Measurements from ENCODE around the gene PSMC5. TPM values are rescaled to one million over a fixed set of nuclear protein-coding genes. Genes with fewer than 3 reads are reported as not detected.
"Not testable (repeated sequence)": the region's sequence is repeated elsewhere in the genome, so short reads cannot be mapped to it uniquely, and the experiment has no call there.

Gene PSMC5
- 59.9 and 70.6 TPM in 2 replicates for total RNA-seq

GRCh38 chr17:63827002-63827800, at the start of gene PSMC5, which contains the start of gene FTSJ3:
PSMC5 (plus strand) TSS chr17:63827431; CDS start chr17:63827491, 60 bp downstream.
FTSJ3 (minus strand) TSS chr17:63827663; CDS start chr17:63826902, 761 bp downstream.
- DNase-seq (ENCODE audit: low read depth in 2 of 2) = peak; percentile 91 to 97

- no peak for DNase-seq (ENCODE audit: low read depth in 2 of 2)
Observed at GRCh38 chr17:63780507-63780906, 46.7 kb upstream of the PSMC5 start.

GRCh38 chr17:63780928-63781327, 46.3 kb upstream of the PSMC5 start:
- DNase-seq (ENCODE audit: low read depth in 2 of 2) = no peak

GRCh38 chr17:63783522-63783921, 43.7 kb upstream of the PSMC5 start:
- no peak for DNase-seq (ENCODE audit: low read depth in 2 of 2)

GRCh38 chr17:63785556-63785955, 41.7 kb upstream of the PSMC5 start:
- peak in 1 of 2 donors; percentile 62 for DNase-seq (ENCODE audit: low read depth in 2 of 2)

GRCh38 chr17:63786117-63786516, 41.1 kb upstream of the PSMC5 start:
- no peak for DNase-seq (ENCODE audit: low read depth in 2 of 2)

- DNase-seq (ENCODE audit: low read depth in 2 of 2) = no peak
Observed at GRCh38 chr17:63786971-63787711, 40.1 kb upstream of the PSMC5 start.

- no peak for DNase-seq (ENCODE audit: low read depth in 2 of 2)
Observed at GRCh38 chr17:63790057-63790456, 37.2 kb upstream of the PSMC5 start.

GRCh38 chr17:63792055-63792729, 35.0 kb upstream of the PSMC5 start:
- DNase-seq (ENCODE audit: low read depth in 2 of 2) = no peak

- DNase-seq (ENCODE audit: low read depth in 2 of 2) = not testable (repeated sequence)
Observed at GRCh38 chr17:63796375-63796774, 30.9 kb upstream of the PSMC5 start.

- no peak for DNase-seq (ENCODE audit: low read depth in 2 of 2)
Observed at GRCh38 chr17:63798572-63799106, 28.6 kb upstream of the PSMC5 start.

- no peak for DNase-seq (ENCODE audit: low read depth in 2 of 2)
Observed at GRCh38 chr17:63800783-63801182, 26.4 kb upstream of the PSMC5 start.

GRCh38 chr17:63804328-63804727, 22.9 kb upstream of the PSMC5 start:
- DNase-seq (ENCODE audit: low read depth in 2 of 2) = no peak

- no peak for DNase-seq (ENCODE audit: low read depth in 2 of 2)
Observed at GRCh38 chr17:63805591-63805990, 21.6 kb upstream of the PSMC5 start.

- DNase-seq (ENCODE audit: low read depth in 2 of 2) = no peak
Observed at GRCh38 chr17:63809970-63810369, 17.3 kb upstream of the PSMC5 start.

GRCh38 chr17:63816123-63816522, 11.1 kb upstream of the PSMC5 start:
- DNase-seq (ENCODE audit: low read depth in 2 of 2) = no peak

- peak in 1 of 2 donors; percentile 23 for DNase-seq (ENCODE audit: low read depth in 2 of 2)
Observed at GRCh38 chr17:63816669-63817068, 10.6 kb upstream of the PSMC5 start.

- DNase-seq (ENCODE audit: low read depth in 2 of 2) = no peak
Observed at GRCh38 chr17:63817736-63818385, 9.4 kb upstream of the PSMC5 start.

GRCh38 chr17:63819131-63819530, 8.1 kb upstream of the PSMC5 start:
- no peak for DNase-seq (ENCODE audit: low read depth in 2 of 2)

GRCh38 chr17:63819585-63820537, 7.4 kb upstream of the PSMC5 start:
- DNase-seq (ENCODE audit: low read depth in 2 of 2) = no peak
